GM12878 (cell line): ENCODE results near the gene CD52.

Experiments used
- CHD2 ChIP-seq: IDR thresholded peaks from 2 replicates; pipeline ENCODE4 v1.6.1; 2011; ENCODE audit warnings: low read depth, low read length, improper control_type of control experiment, borderline replicate concordance
- CTCF ChIP-seq, 3 experiments: IDR thresholded peaks in 2 of 3; conservative IDR thresholded peaks in 1 of 3; 2 replicates each; pipeline ENCODE4 v1.5.1; 2011; ENCODE audit warnings: low read depth in 3 of 3, low read length in 3 of 3, mild to moderate bottlenecking in 3 of 3, control low read depth in 2 of 3, moderate library complexity in 2 of 3, inconsistent platforms in 1 of 3, mixed read lengths in 1 of 3; ENCODE audit not compliant: control insufficient read depth in 2 of 3, insufficient read depth in 1 of 3; ENCODE audit errors: extremely low read depth in 1 of 3
- EP300 ChIP-seq, 2 experiments: fragments of 150-350 bp in 1 of 2; IDR thresholded peaks; 2 replicates each; pipeline ENCODE4 v1.6.1; 2011 to 2012; ENCODE audit warnings: low read depth in 2 of 2, low read length in 2 of 2, borderline replicate concordance in 1 of 2, improper control_type of control experiment in 1 of 2, inconsistent platforms in 1 of 2; ENCODE audit not compliant: control insufficient read depth in 1 of 2
- POLR2A ChIP-seq: IDR thresholded peaks from 2 replicates; pipeline ENCODE4 v1.6.1; 2011; ENCODE audit warnings: low read depth, mild to moderate bottlenecking, low read length
- REST ChIP-seq: IDR thresholded peaks from 2 replicates; pipeline ENCODE4 v1.6.1; 2012; ENCODE audit warnings: mild to moderate bottlenecking, low read depth, low read length
- ZNF384 ChIP-seq: IDR thresholded peaks from 2 replicates; pipeline ENCODE4 v1.6.1; 2012; ENCODE audit warnings: low read depth, mild to moderate bottlenecking, low read length, improper control_type of control experiment, borderline replicate concordance

- no peak for TF ChIP-seq EP300 (IDR thresholded peaks at IDR 0.05; ENCODE audit: borderline replicate concordance in 1 of 2, control insufficient read depth in 1 of 2, low read depth in 2 of 2, low read length in 2 of 2)
- no peak for TF ChIP-seq CTCF (IDR thresholded peaks at IDR 0.05 in 2 of 3, conservative IDR thresholded peaks at IDR 0.05 in 1 of 3; ENCODE audit: control insufficient read depth in 2 of 3, extremely low read depth in 1 of 3, insufficient read depth in 1 of 3, low read depth in 3 of 3, low read length in 3 of 3)
- no peak for TF ChIP-seq ZNF384
- no peak for TF ChIP-seq CHD2
- TF ChIP-seq POLR2A, result no peak
- no peak for TF ChIP-seq REST
Measured at GRCh38 chr1:26269198-26269550, 48.6 kb upstream of the CD52 start.
